Measurements from ENCODE around the gene TYMS.

TYMS gene

DNA sequence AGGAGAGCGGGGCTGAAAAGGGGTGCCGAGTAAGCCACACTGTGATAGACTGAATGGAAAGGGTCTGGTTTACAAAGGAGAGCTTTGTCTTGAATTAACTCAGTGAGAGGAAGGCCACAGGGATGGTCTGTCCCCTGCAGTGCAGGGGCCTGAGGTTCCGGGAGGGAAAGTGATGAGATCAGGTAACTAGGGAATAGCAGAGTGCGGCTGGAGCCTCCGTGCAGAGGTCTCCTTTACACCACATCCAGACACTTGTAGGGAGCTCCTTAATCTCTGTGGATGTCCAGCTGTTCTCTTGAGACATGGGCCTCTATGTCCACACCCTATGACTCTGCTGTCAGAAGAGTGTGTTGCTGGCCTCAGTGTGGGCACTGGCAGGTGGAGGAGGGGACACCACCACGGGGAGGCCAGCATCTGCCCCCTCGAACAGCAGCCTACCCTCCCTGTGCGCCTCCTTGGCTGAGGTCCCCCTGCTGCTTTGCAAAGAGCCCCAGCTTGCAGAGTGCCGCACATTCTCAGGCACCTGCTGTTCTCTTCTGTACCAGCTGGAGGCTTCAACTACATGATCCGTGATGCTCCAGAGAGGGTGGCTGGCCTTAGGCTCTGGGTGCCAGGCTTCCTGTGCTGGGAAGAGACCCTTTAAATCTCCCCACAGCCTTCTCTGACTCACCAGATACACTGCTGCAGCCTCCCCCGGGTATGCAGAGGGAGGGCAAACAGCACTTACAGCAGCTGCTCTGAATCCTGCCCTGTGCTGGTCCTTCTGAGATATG is 29.1 kb downstream of the TYMS start:
- Histone ChIP-seq H2BK12ac (ENCODE audit: low read length in 2 of 2) (no peak overlapping the region), H4K91ac (ENCODE audit: low read length) (no peak overlapping the region), H3K9me3 (ENCODE audit: control insufficient read depth, low read length) (no peaks in the 10 kb centered on the region), H2BK15ac (ENCODE audit: low read depth, poor library complexity, severe bottlenecking) (no peak overlapping the region), H4K8ac (ENCODE audit: low read length) (no peak overlapping the region), H3K79me1 (replicated peaks; ENCODE audit: low read length, poor library complexity, severe bottlenecking) (peaks cover 2% of the 10 kb centered on the region), H3K4me1 (ENCODE audit: control insufficient read depth, insufficient read depth, low read depth, low read length) (peaks cover 7% of the 10 kb centered on the region), H2BK5ac (ENCODE audit: low read depth, low read length, poor library complexity, severe bottlenecking) (no peak overlapping the region), H3K4me3 (ENCODE audit: insufficient read depth in 1 of 2, low read depth in 1 of 2, low read length in 2 of 2) (no peak overlapping the region), H3K14ac (ENCODE audit: low read length in 2 of 2) (no peak overlapping the region), H3K4ac (ENCODE audit: low read depth in 1 of 2, low read length in 2 of 2) (no peak overlapping the region), H3K27ac (ENCODE audit: low read length, poor library complexity, severe bottlenecking) (no peak overlapping the region), H2AK5ac (ENCODE audit: low read length, severe bottlenecking) (no peak overlapping the region), H3K23ac (ENCODE audit: low read length in 2 of 2) (no peak overlapping the region), H3K27me3 (ENCODE audit: control insufficient read depth in 1 of 2, insufficient read depth in 1 of 2, low read length in 2 of 2) (no peaks in the 10 kb centered on the region), H2AFZ (ENCODE audit: low read depth, low read length) (no peak overlapping the region), H2BK120ac (ENCODE audit: low read depth, low read length) (no peak overlapping the region), H3K4me2 (ENCODE audit: low read length, poor library complexity, severe bottlenecking) (no peak overlapping the region), H3K9ac (ENCODE audit: low read length) (no peak overlapping the region), H3K36me3 (ENCODE audit: control insufficient read depth in 1 of 2, insufficient read depth in 2 of 2, low read depth in 1 of 2, low read length in 2 of 2) (peaks cover 37 to 88% of the 10 kb centered on the region in 2 experiments), H3K18ac (ENCODE audit: low read depth in 1 of 2, low read length in 2 of 2) (no peak overlapping the region)
- WGBS: 86% methylated on average over 9 of the region's 11 CpGs
- no peak for DNase-seq

DNA sequence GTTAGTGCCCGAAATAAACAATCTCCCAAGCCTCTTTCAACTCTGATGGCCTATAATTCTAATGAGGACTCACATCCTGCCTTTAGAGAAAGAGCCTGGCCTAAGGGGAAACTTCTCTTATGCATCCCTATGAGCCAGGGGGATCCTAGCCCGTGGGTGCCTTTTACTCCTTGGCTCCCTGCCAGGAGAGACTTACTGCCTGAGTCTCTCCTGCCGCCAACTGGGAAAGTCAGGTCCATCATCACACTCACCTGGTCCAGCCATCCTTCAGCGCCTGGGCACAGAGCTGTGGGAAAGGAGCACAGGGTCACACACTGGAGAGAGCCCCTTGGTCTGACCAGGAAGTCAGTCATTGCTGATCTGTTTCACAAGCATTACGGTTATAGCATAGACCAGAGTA is 30.9 kb downstream of the TYMS start:
- Histone ChIP-seq H3K36me3 (ENCODE audit: control insufficient read depth in 1 of 2, insufficient read depth in 2 of 2, low read depth in 1 of 2, low read length in 2 of 2) (peaks cover 39 to 90% of the 10 kb centered on the region in 2 experiments), H2AFZ (ENCODE audit: low read depth, low read length) (no peak overlapping the region), H3K18ac (ENCODE audit: low read depth in 1 of 2, low read length in 2 of 2) (no peak overlapping the region), H4K91ac (ENCODE audit: low read length) (no peak overlapping the region), H3K9ac (ENCODE audit: low read length) (no peak overlapping the region), H3K4me3 (ENCODE audit: insufficient read depth in 1 of 2, low read depth in 1 of 2, low read length in 2 of 2) (no peak overlapping the region), H2BK5ac (ENCODE audit: low read depth, low read length, poor library complexity, severe bottlenecking) (no peak overlapping the region), H2BK12ac (ENCODE audit: low read length in 2 of 2) (no peak overlapping the region), H2AK5ac (ENCODE audit: low read length, severe bottlenecking) (peak overlapping the region; percentile 1), H3K9me3 (ENCODE audit: control insufficient read depth, low read length) (no peaks in the 10 kb centered on the region), H3K4me1 (ENCODE audit: control insufficient read depth, insufficient read depth, low read depth, low read length) (peaks cover 15% of the 10 kb centered on the region), H2BK15ac (ENCODE audit: low read depth, poor library complexity, severe bottlenecking) (no peak overlapping the region), H3K4me2 (ENCODE audit: low read length, poor library complexity, severe bottlenecking) (no peak overlapping the region), H3K79me1 (replicated peaks; ENCODE audit: low read length, poor library complexity, severe bottlenecking) (peaks cover 2% of the 10 kb centered on the region), H3K14ac (ENCODE audit: low read length in 2 of 2) (no peak overlapping the region), H3K4ac (ENCODE audit: low read depth in 1 of 2, low read length in 2 of 2) (no peak overlapping the region), H4K8ac (ENCODE audit: low read length) (no peak overlapping the region), H2BK120ac (ENCODE audit: low read depth, low read length) (no peak overlapping the region), H3K27me3 (ENCODE audit: control insufficient read depth in 1 of 2, insufficient read depth in 1 of 2, low read length in 2 of 2) (no peaks in the 10 kb centered on the region), H3K23ac (ENCODE audit: low read length in 2 of 2) (no peak overlapping the region), H3K27ac (ENCODE audit: low read length, poor library complexity, severe bottlenecking) (no peak overlapping the region)
- 95% methylated on average over 5 of the region's 5 CpGs for whole genome bisulfite sequencing
- DNase-seq: no peak

DNA sequence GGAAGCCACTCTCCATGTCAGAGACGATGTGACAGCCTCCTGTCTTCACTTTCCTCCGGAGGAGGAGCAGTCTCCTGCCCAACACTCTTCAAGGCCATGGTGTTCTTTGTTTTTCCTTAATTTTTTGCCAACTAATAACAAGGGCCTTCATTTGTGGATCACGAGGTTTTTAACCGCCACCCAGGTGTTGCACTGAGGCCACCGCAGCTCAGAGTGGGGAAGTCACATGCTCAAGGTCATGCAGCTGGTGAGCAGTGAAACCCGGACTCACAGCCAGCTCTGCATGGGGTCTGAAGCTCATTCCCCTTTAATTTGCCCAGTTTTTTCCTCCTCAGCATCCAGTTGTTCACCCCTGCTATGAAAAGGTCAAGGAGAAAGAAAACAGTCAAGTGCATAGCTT is 35.4 kb downstream of the TYMS start:
- no peak overlapping the region for H2BK15ac ChIP-seq (ENCODE audit: low read depth, poor library complexity, severe bottlenecking)
- DNase-seq: no peak
- no peak overlapping the region for H2AFZ ChIP-seq (ENCODE audit: low read depth, low read length)
- H3K4me1 ChIP-seq (ENCODE audit: control insufficient read depth, insufficient read depth, low read depth, low read length): peaks cover 17% of the 10 kb centered on the region
- H3K27ac ChIP-seq (ENCODE audit: low read length, poor library complexity, severe bottlenecking): peak overlapping the region; percentile 76
- no peak overlapping the region for H4K8ac ChIP-seq (ENCODE audit: low read length)
- no peak overlapping the region for H2BK120ac ChIP-seq (ENCODE audit: low read depth, low read length)
- no peak overlapping the region for H3K4me2 ChIP-seq (ENCODE audit: low read length, poor library complexity, severe bottlenecking)
- no peak overlapping the region for H3K9ac ChIP-seq (ENCODE audit: low read length)
- no peak overlapping the region for H3K23ac ChIP-seq (ENCODE audit: low read length in 2 of 2)
- WGBS: 95% methylated on average over 6 of the region's 6 CpGs
- H2BK5ac ChIP-seq (ENCODE audit: low read depth, low read length, poor library complexity, severe bottlenecking): peak overlapping the region; percentile 39
- no peak overlapping the region for H3K4me3 ChIP-seq (ENCODE audit: insufficient read depth in 1 of 2, low read depth in 1 of 2, low read length in 2 of 2)
- H2AK5ac ChIP-seq (ENCODE audit: low read length, severe bottlenecking): peak overlapping the region; percentile 32
- H3K18ac ChIP-seq (ENCODE audit: low read depth in 1 of 2, low read length in 2 of 2): no peak overlapping the region
- no peak overlapping the region for H2BK12ac ChIP-seq (ENCODE audit: low read length in 2 of 2)
- peaks cover 34 to 80% of the 10 kb centered on the region in 2 experiments for H3K36me3 ChIP-seq (ENCODE audit: control insufficient read depth in 1 of 2, insufficient read depth in 2 of 2, low read depth in 1 of 2, low read length in 2 of 2)
- peaks cover 16% of the 10 kb centered on the region for H3K79me1 ChIP-seq (replicated peaks; ENCODE audit: low read length, poor library complexity, severe bottlenecking)
- no peaks in the 10 kb centered on the region for H3K9me3 ChIP-seq (ENCODE audit: control insufficient read depth, low read length)
- no peak overlapping the region for H4K91ac ChIP-seq (ENCODE audit: low read length)
- H3K4ac ChIP-seq (ENCODE audit: low read depth in 1 of 2, low read length in 2 of 2): no peak overlapping the region
- no peak overlapping the region for H3K14ac ChIP-seq (ENCODE audit: low read length in 2 of 2)
- no peaks in the 10 kb centered on the region for H3K27me3 ChIP-seq (ENCODE audit: control insufficient read depth in 1 of 2, insufficient read depth in 1 of 2, low read length in 2 of 2)

DNA sequence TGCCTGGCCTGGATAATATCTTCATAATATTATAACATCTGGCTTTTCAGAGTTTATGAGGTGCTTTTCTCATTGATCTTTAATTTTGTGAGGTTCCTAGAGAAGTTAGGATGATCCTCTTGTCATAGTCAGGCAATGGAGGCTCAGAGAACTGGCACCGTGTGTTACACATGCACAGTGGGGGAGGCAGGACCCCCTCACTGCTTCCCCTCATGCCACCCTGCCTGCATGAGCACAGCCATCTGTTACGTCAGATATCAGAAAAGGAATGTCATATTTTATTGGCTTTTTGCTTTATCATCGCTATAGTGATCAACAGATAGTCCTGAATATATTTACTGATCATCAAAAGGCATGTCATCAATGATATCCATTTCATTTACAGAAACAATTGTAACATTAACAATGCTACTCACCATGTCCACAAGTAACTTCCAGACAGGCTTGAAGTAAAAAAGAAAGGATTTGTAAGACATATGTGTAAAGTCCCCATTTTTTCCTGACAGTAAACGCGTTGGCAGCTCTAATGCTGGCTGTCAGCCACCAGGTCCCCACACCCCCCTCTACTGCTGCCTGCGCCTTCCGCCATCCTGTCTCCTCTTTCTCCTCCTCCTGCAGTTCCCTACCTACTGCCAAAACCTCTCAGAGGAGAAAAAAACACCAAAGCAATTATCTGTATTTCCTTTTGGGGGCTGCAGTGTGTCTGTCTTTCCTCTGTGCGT is 36.2 kb downstream of the TYMS start:
- no peaks in the 10 kb centered on the region for H3K27me3 ChIP-seq (ENCODE audit: control insufficient read depth in 1 of 2, insufficient read depth in 1 of 2, low read length in 2 of 2)
- no peak overlapping the region for H3K4me3 ChIP-seq (ENCODE audit: insufficient read depth in 1 of 2, low read depth in 1 of 2, low read length in 2 of 2)
- peaks cover 33 to 76% of the 10 kb centered on the region in 2 experiments for H3K36me3 ChIP-seq (ENCODE audit: control insufficient read depth in 1 of 2, insufficient read depth in 2 of 2, low read depth in 1 of 2, low read length in 2 of 2)
- H2AFZ ChIP-seq (ENCODE audit: low read depth, low read length): no peak overlapping the region
- H2BK12ac ChIP-seq (ENCODE audit: low read length in 2 of 2): no peak overlapping the region
- no peak overlapping the region for H2BK15ac ChIP-seq (ENCODE audit: low read depth, poor library complexity, severe bottlenecking)
- H4K8ac ChIP-seq (ENCODE audit: low read length): no peak overlapping the region
- no peak for DNase-seq
- H3K23ac ChIP-seq (ENCODE audit: low read length in 2 of 2): no peak overlapping the region
- H3K4ac ChIP-seq (ENCODE audit: low read depth in 1 of 2, low read length in 2 of 2): no peak overlapping the region
- H3K18ac ChIP-seq (ENCODE audit: low read depth in 1 of 2, low read length in 2 of 2): no peak overlapping the region
- no peaks in the 10 kb centered on the region for H3K9me3 ChIP-seq (ENCODE audit: control insufficient read depth, low read length)
- H3K4me2 ChIP-seq (ENCODE audit: low read length, poor library complexity, severe bottlenecking): no peak overlapping the region
- H2BK5ac ChIP-seq (ENCODE audit: low read depth, low read length, poor library complexity, severe bottlenecking): no peak overlapping the region
- H2AK5ac ChIP-seq (ENCODE audit: low read length, severe bottlenecking): peak overlapping the region; percentile 14
- peak overlapping the region; percentile 43 for H3K27ac ChIP-seq (ENCODE audit: low read length, poor library complexity, severe bottlenecking)
- 91% methylated on average over 7 of the region's 8 CpGs for WGBS
- no peak overlapping the region for H3K14ac ChIP-seq (ENCODE audit: low read length in 2 of 2)
- H3K4me1 ChIP-seq (ENCODE audit: control insufficient read depth, insufficient read depth, low read depth, low read length): peaks cover 18% of the 10 kb centered on the region
- H3K9ac ChIP-seq (ENCODE audit: low read length): no peak overlapping the region
- H4K91ac ChIP-seq (ENCODE audit: low read length): no peak overlapping the region
- H2BK120ac ChIP-seq (ENCODE audit: low read depth, low read length): no peak overlapping the region
- H3K79me1 ChIP-seq (replicated peaks; ENCODE audit: low read length, poor library complexity, severe bottlenecking): peaks cover 16% of the 10 kb centered on the region
